GM12878 (cell line): ENCODE measurements around the gene DNAJC18. TPM values are rescaled to one million over a fixed set of nuclear protein-coding genes. Genes with fewer than 3 reads are reported as not detected.

Source experiments
- BACH1 ChIP-seq: fragments of 450-650 bp; IDR thresholded peaks from 2 replicates; pipeline ENCODE4 v1.6.1; 2017; ENCODE audit warnings: mild to moderate bottlenecking, borderline replicate concordance
- CHD4 ChIP-seq: fragments of 200-600 bp; sonication (generic); IDR thresholded peaks from 2 replicates; pipeline ENCODE4 v1.6.1; 2016; ENCODE audit warnings: mild to moderate bottlenecking
- CREM ChIP-seq: IDR thresholded peaks from 2 replicates; pipeline ENCODE4 v1.6.1; 2014; ENCODE audit warnings: antibody characterized with exemption, low read depth
- CUX1 ChIP-seq: IDR thresholded peaks from 2 replicates; pipeline ENCODE4 v1.6.1; 2012; ENCODE audit warnings: improper control_type of control experiment, low read depth, low read length; ENCODE audit not compliant: insufficient replicate concordance
- ELK1 ChIP-seq: IDR thresholded peaks from 2 replicates; pipeline ENCODE4 v1.6.1; 2012; ENCODE audit warnings: low read depth, low read length, improper control_type of control experiment
- KDM1A ChIP-seq: fragments of 200-600 bp; sonication (generic); IDR thresholded peaks from 2 replicates; pipeline ENCODE4 v1.6.1; 2016; ENCODE audit warnings: borderline replicate concordance
- NBN ChIP-seq: fragments of 450-650 bp; IDR thresholded peaks from 2 replicates; pipeline ENCODE4 v1.6.1; 2016
- RAD21 ChIP-seq: IDR thresholded peaks from 2 replicates; pipeline ENCODE4 v1.6.1; 2011; ENCODE audit warnings: mild to moderate bottlenecking, low read depth, low read length, moderate library complexity; ENCODE audit not compliant: insufficient read depth
- RELB ChIP-seq: fragments of 450-650 bp; IDR thresholded peaks from 2 replicates; pipeline ENCODE4 v1.6.1; 2017; ENCODE audit warnings: low read depth, mild to moderate bottlenecking, moderate library complexity
- RUNX3 ChIP-seq: IDR thresholded peaks from 2 replicates; pipeline ENCODE4 v1.6.1; 2012; ENCODE audit warnings: low read length, inconsistent platforms
- STAT3 ChIP-seq: IDR thresholded peaks from 2 replicates; pipeline ENCODE4 v1.6.1; 2011; ENCODE audit warnings: low read depth, low read length, improper control_type of control experiment
- ZBTB40 ChIP-seq: fragments of 450-650 bp; IDR thresholded peaks from 2 replicates; pipeline ENCODE4 v1.6.1; 2016; ENCODE audit warnings: mild to moderate bottlenecking, moderate library complexity, borderline replicate concordance
- ZNF687 ChIP-seq: fragments of 450-650 bp; IDR thresholded peaks from 2 replicates; pipeline ENCODE4 v1.6.1; 2017; ENCODE audit warnings: mild to moderate bottlenecking, moderate library complexity
- polyA plus RNA-seq, 11 experiments: library from polyadenylated mRNA; depleted of rRNA in 4 of 11; unstranded in 6 of 11; stranded (reverse) in 5 of 11; fragments of >200 nt; fragmentation: Nextera tagmentation in 4 of 11; fragmentation: Illumina TruSeq in 1 of 11; extraction: Ambion mirVana in 4 of 11; extraction: Trizol in 1 of 11; gene quantifications; 1 replicate in 1 of 11; 2 replicates in 10 of 11; pipeline versions ENCODE4 v1.2.1 to v1.2.3, GENCODE V29; 2011 to 2016; ENCODE audit warnings: inconsistent platforms in 2 of 11, missing spikeins in 2 of 11, low read depth in 1 of 11
- total RNA-seq, 4 experiments: library from RNA; depleted of rRNA in 3 of 4; stranded (reverse); fragments of >200 nt in 3 of 4; fragmentation: Illumina TruSeq in 1 of 4; extraction: Trizol in 1 of 4; gene quantifications; 2 replicates each; pipeline versions ENCODE4 v1.2.1 to v1.2.3, GENCODE V29; 2013 to 2021

Gene DNAJC18
- total and polyA plus RNA-seq, 10 of the 15 experiments (the other 5 are each of a cell fraction or from before 2014, with no cell fraction given): 6.4 to 26.7 (median 17.7) TPM

GRCh38 chr5:139403787-139404483 lies 35.4 kb downstream of the DNAJC18 start, which contains the start of gene SPATA24 (continued):
- no peak for TF ChIP-seq CUX1
- TF ChIP-seq CHD4: no peak
- TF ChIP-seq ZBTB40: peak; percentile 61; the same call in 1 of the 2 replicates
- TF ChIP-seq STAT3: no peak
- TF ChIP-seq CREM: peak; percentile 77; the same call in 1 of the 2 replicates
- TF ChIP-seq RUNX3: peak; percentile 32; the same call in 1 of the 2 replicates
- peak; percentile 85; the same call in 1 of the 2 replicates for TF ChIP-seq NBN
- peak; percentile 92 for TF ChIP-seq RELB
- TF ChIP-seq KDM1A: no peak
- no peak for TF ChIP-seq ELK1
- TF ChIP-seq BACH1: no peak
- no peak for TF ChIP-seq RAD21
- peak; percentile 80 for TF ChIP-seq ZNF687
